GM12801 (cell line): ENCODE data around the gene ANKRD44.

Experiments
- CTCF ChIP-seq: IDR thresholded peaks from one replicate; pipeline ENCODE4 v1.5.1; 2011; ENCODE audit warnings: control low read depth; ENCODE audit not compliant: insufficient read length; ENCODE audit errors: extremely low read depth

ANKRD44 gene

DNA sequence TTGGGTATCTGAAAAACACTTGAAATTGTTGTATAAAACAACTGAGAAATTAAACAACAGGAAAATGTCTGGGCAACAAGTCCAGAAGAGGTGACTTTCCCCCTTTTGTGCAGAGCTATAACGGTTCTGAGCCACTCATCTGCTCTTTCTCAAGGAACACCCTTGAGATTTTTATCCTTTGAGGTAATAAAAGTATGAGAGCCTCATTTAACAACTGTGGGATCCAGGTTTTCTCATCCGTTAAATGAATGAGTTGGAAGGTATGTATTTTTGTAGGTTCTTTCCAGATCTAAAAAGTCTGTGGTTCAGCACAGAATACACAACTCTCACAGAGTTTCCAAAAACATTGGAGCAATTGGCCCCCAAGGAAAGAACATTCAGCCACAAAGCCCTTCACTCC, 93.0 kb downstream of the ANKRD44 start:
- no peak for TF ChIP-seq CTCF

GRCh38 chr2:197216361-197216979, 94.1 kb downstream of the ANKRD44 start:
- no peak for TF ChIP-seq CTCF

GRCh38 chr2:197215748-197216360, 94.7 kb downstream of the ANKRD44 start:
- TF ChIP-seq CTCF, result no peak

GRCh38 chr2:197212344-197213262, 98.0 kb downstream of the ANKRD44 start:
- no peak for TF ChIP-seq CTCF

DNA sequence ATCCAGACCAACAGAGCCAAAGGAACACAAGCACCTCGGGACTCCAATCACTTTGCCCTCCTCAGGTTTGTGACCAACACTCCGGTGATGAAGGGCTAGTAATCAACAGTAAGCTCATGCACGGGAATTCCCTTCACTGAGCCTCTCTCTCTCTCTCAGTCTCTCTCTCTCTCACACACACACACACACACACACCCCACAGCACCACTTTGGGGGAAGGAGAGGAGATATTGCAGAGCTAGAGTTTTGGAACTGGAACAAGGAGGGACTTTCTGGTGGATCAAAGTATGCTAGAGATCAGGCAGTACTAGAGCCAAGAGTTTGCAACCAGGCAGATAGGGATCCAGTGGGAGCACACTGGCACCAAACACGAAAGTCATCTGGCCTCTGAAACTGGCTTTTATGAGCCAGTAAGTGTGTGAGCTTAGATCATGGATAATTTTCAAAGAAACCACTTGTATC, 98.7 kb downstream of the ANKRD44 start:
- no peak for TF ChIP-seq CTCF

DNA sequence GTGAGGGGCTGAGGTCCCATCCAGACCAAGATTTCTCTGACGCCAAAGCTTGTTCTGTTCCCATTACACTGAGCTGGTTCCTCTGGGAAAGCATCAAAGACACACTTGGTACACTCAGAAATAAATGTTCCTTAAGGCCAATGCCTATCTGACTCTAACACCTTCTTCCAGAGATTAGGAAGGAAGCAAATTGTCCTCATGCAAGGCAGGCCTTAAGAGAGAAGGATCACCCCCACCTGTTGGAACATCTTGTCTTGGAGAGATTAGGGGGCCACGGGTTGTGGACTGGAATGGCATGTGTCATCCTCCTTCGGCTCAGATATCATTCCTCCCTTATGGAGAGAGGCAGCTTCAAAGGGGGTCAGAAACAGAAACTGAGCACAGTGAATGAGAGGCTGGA, 100.2 kb downstream of the ANKRD44 start:
- no peak for TF ChIP-seq CTCF

GRCh38 chr2:197209742-197210408, 100.7 kb downstream of the ANKRD44 start:
- no peak for TF ChIP-seq CTCF
